DND-41 (cell line): ENCODE data around the gene RGS11.

ENCODE experiments used
- ATAC-seq: fragments of 200-7000 bp; cut with Tn5 transposase; 3 replicates; pipeline ENCODE4 v1.9.1; 2021; ENCODE audit warnings: low read depth; ENCODE audit not compliant: insufficient read depth
- DNase-seq: peaks from one replicate; pipeline ENCODE4 v3.0.0-alpha.2; 2020
- H2AFZ ChIP-seq: 2 replicates; pipeline ENCODE4 v1.6.0; 2012; ENCODE audit warnings: low read depth, low read length
- H3K27ac ChIP-seq: 2 replicates; pipeline ENCODE4 v1.5.1; 2012; ENCODE audit warnings: low read length, inconsistent platforms
- H3K27me3 ChIP-seq: fragments of 200-600 bp; sonication (generic); 2 replicates; pipeline ENCODE4 v1.6.0; 2012; ENCODE audit warnings: low read length, mild to moderate bottlenecking, inconsistent platforms; ENCODE audit not compliant: insufficient read depth, poor library complexity
- H3K36me3 ChIP-seq: 2 replicates; pipeline ENCODE4 v1.5.1; 2012; ENCODE audit warnings: low read length, inconsistent platforms; ENCODE audit not compliant: insufficient read depth
- H3K4me1 ChIP-seq: 2 replicates; pipeline ENCODE4 v1.5.1; 2012; ENCODE audit warnings: mild to moderate bottlenecking, low read length; ENCODE audit not compliant: insufficient read depth
- H3K4me2 ChIP-seq: 2 replicates; pipeline ENCODE4 v1.6.0; 2012; ENCODE audit warnings: mild to moderate bottlenecking, moderate library complexity, low read length, inconsistent platforms; ENCODE audit not compliant: insufficient read depth
- H3K4me3 ChIP-seq, 2 experiments: fragments of 200-600 bp in 1 of 2; shearing (Covaris generic) in 1 of 2; 2 replicates each; pipeline ENCODE4 v1.5.1; 2012 to 2016; ENCODE audit warnings: inconsistent platforms in 2 of 2, low read length in 2 of 2, mild to moderate bottlenecking in 2 of 2, low read depth in 1 of 2, moderate library complexity in 1 of 2
- H3K79me2 ChIP-seq: 2 replicates; pipeline ENCODE4 v1.6.0; 2012; ENCODE audit warnings: low read length, inconsistent platforms; ENCODE audit not compliant: insufficient read depth
- H3K9ac ChIP-seq: 2 replicates; pipeline ENCODE4 v1.6.0; 2012; ENCODE audit warnings: low read depth, mild to moderate bottlenecking, inconsistent platforms, low read length, moderate library complexity
- H3K9me3 ChIP-seq: 2 replicates; pipeline ENCODE4 v1.5.1; 2012; ENCODE audit warnings: low read length, moderate library complexity, mild to moderate bottlenecking, inconsistent platforms; ENCODE audit not compliant: insufficient read depth, severe bottlenecking
- H4K20me1 ChIP-seq: 2 replicates; pipeline ENCODE4 v1.6.0; 2012; ENCODE audit warnings: low read length; ENCODE audit not compliant: insufficient read depth
- EZH2 ChIP-seq: IDR thresholded peaks from 3 replicates; pipeline ENCODE4 v1.6.1; 2012; ENCODE audit warnings: borderline replicate concordance, low read depth, mild to moderate bottlenecking, moderate library complexity, low read length, inconsistent platforms; ENCODE audit not compliant: severe bottlenecking
- TF ChIP-seq, protein P1 (sequence below): IDR thresholded peaks from 2 replicates; pipeline ENCODE4 v1.5.1; 2012; ENCODE audit warnings: borderline replicate concordance, low read length, moderate library complexity, mild to moderate bottlenecking; ENCODE audit not compliant: poor library complexity, severe bottlenecking; ENCODE audit errors: extremely low read depth

Gene RGS11

GRCh38 chr16:255183-255582 lies 20.6 kb downstream of the RGS11 start:
- no peak overlapping the region for H2AFZ ChIP-seq
- ATAC-seq (no peak), DNase-seq (no peak)
- H3K9ac ChIP-seq = no peak overlapping the region
- H3K36me3 ChIP-seq = peaks cover 30% of the 10 kb centered on the region
- no peak overlapping the region for H3K27ac ChIP-seq
- no peaks in the 10 kb centered on the region for H3K4me1 ChIP-seq
- no peak for TF ChIP-seq EZH2
- TF ChIP-seq, protein P1, sequence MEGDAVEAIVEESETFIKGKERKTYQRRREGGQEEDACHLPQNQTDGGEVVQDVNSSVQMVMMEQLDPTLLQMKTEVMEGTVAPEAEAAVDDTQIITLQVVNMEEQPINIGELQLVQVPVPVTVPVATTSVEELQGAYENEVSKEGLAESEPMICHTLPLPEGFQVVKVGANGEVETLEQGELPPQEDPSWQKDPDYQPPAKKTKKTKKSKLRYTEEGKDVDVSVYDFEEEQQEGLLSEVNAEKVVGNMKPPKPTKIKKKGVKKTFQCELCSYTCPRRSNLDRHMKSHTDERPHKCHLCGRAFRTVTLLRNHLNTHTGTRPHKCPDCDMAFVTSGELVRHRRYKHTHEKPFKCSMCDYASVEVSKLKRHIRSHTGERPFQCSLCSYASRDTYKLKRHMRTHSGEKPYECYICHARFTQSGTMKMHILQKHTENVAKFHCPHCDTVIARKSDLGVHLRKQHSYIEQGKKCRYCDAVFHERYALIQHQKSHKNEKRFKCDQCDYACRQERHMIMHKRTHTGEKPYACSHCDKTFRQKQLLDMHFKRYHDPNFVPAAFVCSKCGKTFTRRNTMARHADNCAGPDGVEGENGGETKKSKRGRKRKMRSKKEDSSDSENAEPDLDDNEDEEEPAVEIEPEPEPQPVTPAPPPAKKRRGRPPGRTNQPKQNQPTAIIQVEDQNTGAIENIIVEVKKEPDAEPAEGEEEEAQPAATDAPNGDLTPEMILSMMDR = no peak
- no peaks in the 10 kb centered on the region for H3K27me3 ChIP-seq
- no peak overlapping the region for H3K4me3 ChIP-seq
- no peak overlapping the region for H3K4me2 ChIP-seq
- H3K9me3 ChIP-seq = no peaks in the 10 kb centered on the region
- H3K79me2 ChIP-seq = no peaks in the 10 kb centered on the region
- no peaks in the 10 kb centered on the region for H4K20me1 ChIP-seq

GRCh38 chr16:254461-254860 lies 21.3 kb downstream of the RGS11 start:
- H3K27me3 ChIP-seq = no peaks in the 10 kb centered on the region
- DNase-seq (no peak), ATAC-seq (no peak)
- H3K4me3 ChIP-seq = no peak overlapping the region
- H3K9ac ChIP-seq = no peak overlapping the region
- H3K27ac ChIP-seq = no peak overlapping the region
- no peaks in the 10 kb centered on the region for H3K9me3 ChIP-seq
- TF ChIP-seq EZH2 = no peak
- TF ChIP-seq, protein P1 = no peak
- no peaks in the 10 kb centered on the region for H3K4me1 ChIP-seq
- H3K4me2 ChIP-seq = no peak overlapping the region
- H4K20me1 ChIP-seq = no peaks in the 10 kb centered on the region
- H3K79me2 ChIP-seq = no peaks in the 10 kb centered on the region
- H3K36me3 ChIP-seq = peaks cover 26% of the 10 kb centered on the region
- H2AFZ ChIP-seq = no peak overlapping the region

GRCh38 chr16:253833-254232 lies 21.9 kb downstream of the RGS11 start:
- Histone ChIP-seq H3K4me3 (no peak overlapping the region), H3K4me2 (no peak overlapping the region), H3K4me1 (no peaks in the 10 kb centered on the region), H3K27me3 (no peaks in the 10 kb centered on the region), H3K27ac (no peak overlapping the region), H4K20me1 (no peaks in the 10 kb centered on the region), H2AFZ (no peak overlapping the region), H3K36me3 (peaks cover 27% of the 10 kb centered on the region), H3K9ac (no peak overlapping the region), H3K79me2 (no peaks in the 10 kb centered on the region), H3K9me3 (no peaks in the 10 kb centered on the region)
- DNase-seq = no peak
- no peak for TF ChIP-seq EZH2
- TF ChIP-seq, protein P1 = no peak
- no peak for ATAC-seq
